ENCODE results near the gene FAHD1.
"Not testable (repeated sequence)": the region's sequence is repeated elsewhere in the genome, so short reads cannot be mapped to it uniquely, and the experiment has no call there.

The FAHD1 gene

GRCh38 chr16:1846416-1846815 is 19.4 kb downstream of the FAHD1 start:
- DNase-seq (ENCODE audit: low spot score) = no peak

- DNase-seq (ENCODE audit: low spot score) = no peak
Observed at GRCh38 chr16:1850981-1851380, 24.0 kb downstream of the FAHD1 start.

GRCh38 chr16:1851793-1852192 is 24.8 kb downstream of the FAHD1 start:
- no peak for DNase-seq (ENCODE audit: low spot score)

GRCh38 chr16:1857433-1858097 is 30.6 kb downstream of the FAHD1 start:
- no peak for DNase-seq (ENCODE audit: low spot score)

GRCh38 chr16:1858189-1858865 is 31.3 kb downstream of the FAHD1 start:
- no peak for DNase-seq (ENCODE audit: low spot score)

- no peak for DNase-seq (ENCODE audit: low spot score)
Observed at GRCh38 chr16:1859650-1860049, 32.6 kb downstream of the FAHD1 start.

- DNase-seq (ENCODE audit: low spot score) = no peak
Observed at GRCh38 chr16:1861730-1862129, 34.7 kb downstream of the FAHD1 start.

GRCh38 chr16:1862394-1862793 is 35.4 kb downstream of the FAHD1 start:
- DNase-seq (ENCODE audit: low spot score) = no peak

GRCh38 chr16:1863681-1864460 is 36.9 kb downstream of the FAHD1 start:
- peak; percentile 26 for DNase-seq (ENCODE audit: low spot score)

GRCh38 chr16:1865902-1866690 is 39.1 kb downstream of the FAHD1 start:
- DNase-seq (ENCODE audit: low spot score) = no peak

- DNase-seq (ENCODE audit: low spot score) = no peak
Observed at GRCh38 chr16:1870365-1871082, 43.5 kb downstream of the FAHD1 start.

GRCh38 chr16:1871974-1872635 is 45.1 kb downstream of the FAHD1 start, which contains the start of gene MEIOB:
Gene MEIOB, minus strand, starts transcription at chr16:1872164. Its CDS starts 3,989 bp downstream, at chr16:1868175.
- no peak for DNase-seq (ENCODE audit: low spot score)

- no peak for DNase-seq (ENCODE audit: low spot score)
Observed at GRCh38 chr16:1874854-1875253, 47.8 kb downstream of the FAHD1 start.

- DNase-seq (ENCODE audit: low spot score) = not testable (repeated sequence)
Observed at GRCh38 chr16:1876066-1876465, 49.1 kb downstream of the FAHD1 start.

GRCh38 chr16:1876468-1876867 is 49.5 kb downstream of the FAHD1 start:
- DNase-seq (ENCODE audit: low spot score) = no peak

GRCh38 chr16:1877089-1877488 is 50.1 kb downstream of the FAHD1 start:
- no peak for DNase-seq (ENCODE audit: low spot score)

- no peak for DNase-seq (ENCODE audit: low spot score)
Observed at GRCh38 chr16:1877804-1878203, 50.8 kb downstream of the FAHD1 start.

GRCh38 chr16:1878256-1878655 is 51.2 kb downstream of the FAHD1 start:
- DNase-seq (ENCODE audit: low spot score) = no peak
